Naive thymus-derived CD4-positive, alpha-beta T cell (primary cell): ENCODE measurements around the gene PRDM16. TPM values are rescaled to one million over a fixed set of nuclear protein-coding genes. Genes with fewer than 3 reads are reported as not detected.
A peak's percentile ranks its signal among the peaks of the same experiment; 100 is the strongest.

Experiments used
- ATAC-seq: fragments of 150-1000 bp; cut with Tn5 transposase; 2 replicates; pipeline ENCODE4 v1.10.0; 2021; ENCODE audit warnings: mild to moderate bottlenecking, moderate library complexity
- CTCF ChIA-PET: fragments of 350-600 bp; sonication (Branson Sonifier 250); formaldehyde crosslinking; loops from one replicate; lab custom pipeline; 2021; ENCODE audit warnings: antibody characterized with exemption; lab: Charles Lee
- POLR2A ChIA-PET: fragments of 350-600 bp; sonication (Branson Sonifier 250); formaldehyde crosslinking; loops from one replicate; lab custom pipeline; 2021; ENCODE audit warnings: antibody characterized with exemption, inconsistent platforms; lab: Charles Lee
- DNase-seq, 9 donors: peaks; one replicate each; pipeline versions ENCODE4 v3.0.0 to v3.0.0-alpha.2; 2020 to 2022; ENCODE audit warnings: mixed read lengths in 1 of 9
- H3K27ac ChIP-seq: one replicate; pipeline ENCODE4 v1.7.0; 2013; ENCODE audit warnings: mild to moderate bottlenecking, low read depth, low read length, moderate library complexity
- H3K27me3 ChIP-seq, 2 donors: one replicate each; pipeline ENCODE4 v1.7.0; 2013; ENCODE audit warnings: low read length in 2 of 2, mild to moderate bottlenecking in 2 of 2, moderate library complexity in 2 of 2; ENCODE audit not compliant: control insufficient read depth in 2 of 2, insufficient read depth in 2 of 2
- H3K36me3 ChIP-seq, 3 experiments: 1 replicate in 2 of 3; 2 replicates in 1 of 3; pipeline ENCODE4 v1.7.0; 2013; ENCODE audit warnings: low read length in 3 of 3, mild to moderate bottlenecking in 3 of 3, moderate library complexity in 1 of 3; ENCODE audit not compliant: insufficient read depth in 3 of 3, control insufficient read depth in 2 of 3
- H3K4me1 ChIP-seq, 2 donors: one replicate each; pipeline ENCODE4 v1.7.0; 2013; ENCODE audit warnings: low read length in 2 of 2, mild to moderate bottlenecking in 2 of 2, moderate library complexity in 1 of 2; ENCODE audit not compliant: control insufficient read depth in 2 of 2, insufficient read depth in 2 of 2
- H3K4me3 ChIP-seq: 2 replicates; pipeline ENCODE4 v1.7.0; 2013; ENCODE audit warnings: mild to moderate bottlenecking, low read length
- H3K9me3 ChIP-seq, 3 experiments: 1 replicate in 2 of 3; 2 replicates in 1 of 3; pipeline ENCODE4 v1.7.0; 2013; ENCODE audit warnings: low read length in 3 of 3; ENCODE audit not compliant: control insufficient read depth in 2 of 3
- H3K27ac Mint-ChIP-seq, 9 donors: one replicate each; pipeline ENCODE4 v1.8.0; 2020 to 2022; ENCODE audit warnings: mixed read lengths in 9 of 9, mild to moderate bottlenecking in 8 of 9, moderate library complexity in 5 of 9, inconsistent platforms in 2 of 9
- H3K27me3 Mint-ChIP-seq, 5 donors: one replicate each; pipeline ENCODE4 v1.8.0; 2021 to 2022; ENCODE audit warnings: mixed read lengths in 5 of 5, mild to moderate bottlenecking in 1 of 5
- H3K36me3 Mint-ChIP-seq, 5 donors: one replicate each; pipeline ENCODE4 v1.8.0; 2020 to 2022; ENCODE audit warnings: mixed read lengths in 5 of 5, mild to moderate bottlenecking in 3 of 5, inconsistent platforms in 1 of 5
- H3K4me1 Mint-ChIP-seq, 7 donors: one replicate each; pipeline ENCODE4 v1.8.0; 2020 to 2022; ENCODE audit warnings: mixed read lengths in 7 of 7, mild to moderate bottlenecking in 3 of 7, inconsistent platforms in 1 of 7
- H3K4me3 Mint-ChIP-seq, 10 donors: one replicate each; pipeline ENCODE4 v1.8.0; 2020 to 2022; ENCODE audit warnings: mild to moderate bottlenecking in 10 of 10, mixed read lengths in 10 of 10, moderate library complexity in 6 of 10, inconsistent platforms in 2 of 10
- H3K9me3 Mint-ChIP-seq, 11 donors: one replicate each; pipeline ENCODE4 v1.8.0; 2020 to 2022; ENCODE audit warnings: mixed read lengths in 11 of 11, mild to moderate bottlenecking in 4 of 11, inconsistent platforms in 1 of 11, moderate library complexity in 1 of 11
- intact Hi-C, 2 donors: fragments of 100-400 bp; cut with micrococcal nuclease; formaldehyde crosslinking; loops; one replicate each; pipeline ENCODE4 v1.15.1; 2023
- polyA plus RNA-seq, 2 donors: library from polyadenylated mRNA; unstranded; fragments of 300-500 nt; fragmentation: Illumina TruSeq; gene quantifications; one replicate each; pipeline ENCODE4 v1.2.3, GENCODE V29; 2021
- total RNA-seq, 6 experiments: library from RNA in 5 of 6; stranded (reverse) in 5 of 6; gene quantifications; 1 replicate in 5 of 6; 2 replicates in 1 of 6; pipeline ENCODE4 v1.2.3 and lab custom pipeline; 2021 to 2026

PRDM16 gene
- total and polyA plus RNA-seq, 7 experiments from 2014 or later: 0.05 to 0.61 (median 0.36) TPM; not detected in 2

DNA sequence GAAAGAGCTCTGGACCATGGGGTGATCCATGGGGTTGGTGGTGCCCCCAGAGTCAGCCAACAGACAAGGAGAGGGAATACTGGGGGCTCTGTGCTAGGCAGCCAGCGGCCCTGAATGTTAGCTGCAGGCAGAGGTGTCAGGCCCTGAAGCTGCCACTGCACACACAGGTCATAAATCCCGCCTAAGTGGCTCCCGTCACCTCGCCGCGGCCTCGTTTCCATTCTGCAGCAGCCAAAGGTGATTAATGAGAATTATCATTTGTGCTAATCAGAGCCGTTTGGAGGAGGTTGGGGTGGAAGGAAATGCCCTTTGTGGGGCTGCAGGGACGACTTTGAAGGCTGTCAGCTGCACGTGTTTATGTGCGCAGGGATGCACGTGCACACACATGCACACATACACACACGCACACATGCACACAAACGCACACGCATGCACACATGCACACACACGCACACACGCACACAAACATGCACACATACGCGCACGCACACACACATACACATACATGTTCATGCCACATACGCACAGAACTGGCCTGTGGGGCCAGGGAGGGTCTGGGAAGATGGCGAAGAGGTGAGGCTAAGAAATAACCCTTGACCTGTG, 296.6 kb downstream of the PRDM16 start:
- H3K27me3 Mint-ChIP-seq: peaks cover 2 to 23% (median 16%) of the 10 kb centered on the region in 5 donors
- H3K36me3 ChIP-seq: no peaks in the 10 kb centered on the region
- no peak overlapping the region for H3K4me3 Mint-ChIP-seq
- POLR2A ChIA-PET: no interaction called here
- no peak for DNase-seq
- ATAC-seq: no peak
- H3K4me1 Mint-ChIP-seq: no peaks in the 10 kb centered on the region
- H3K27ac ChIP-seq: no peak overlapping the region
- peaks cover 0 to under 1% (median 0%) of the 10 kb centered on the region in 11 donors for H3K9me3 Mint-ChIP-seq
- H3K9me3 ChIP-seq: no peaks in the 10 kb centered on the region
- H3K4me3 ChIP-seq: no peak overlapping the region
- CTCF ChIA-PET: interaction anchor here (0.6 kb wide), 1 partner anchor 228 kb away, joined by 3 read pairs; no protein-coding TSS in a partner anchor
- no peaks in the 10 kb centered on the region for H3K4me1 ChIP-seq
- no peaks in the 10 kb centered on the region for H3K27me3 ChIP-seq
- intact Hi-C loops: no loop called here
- H3K36me3 Mint-ChIP-seq: no peaks in the 10 kb centered on the region
- no peak overlapping the region for H3K27ac Mint-ChIP-seq

DNA sequence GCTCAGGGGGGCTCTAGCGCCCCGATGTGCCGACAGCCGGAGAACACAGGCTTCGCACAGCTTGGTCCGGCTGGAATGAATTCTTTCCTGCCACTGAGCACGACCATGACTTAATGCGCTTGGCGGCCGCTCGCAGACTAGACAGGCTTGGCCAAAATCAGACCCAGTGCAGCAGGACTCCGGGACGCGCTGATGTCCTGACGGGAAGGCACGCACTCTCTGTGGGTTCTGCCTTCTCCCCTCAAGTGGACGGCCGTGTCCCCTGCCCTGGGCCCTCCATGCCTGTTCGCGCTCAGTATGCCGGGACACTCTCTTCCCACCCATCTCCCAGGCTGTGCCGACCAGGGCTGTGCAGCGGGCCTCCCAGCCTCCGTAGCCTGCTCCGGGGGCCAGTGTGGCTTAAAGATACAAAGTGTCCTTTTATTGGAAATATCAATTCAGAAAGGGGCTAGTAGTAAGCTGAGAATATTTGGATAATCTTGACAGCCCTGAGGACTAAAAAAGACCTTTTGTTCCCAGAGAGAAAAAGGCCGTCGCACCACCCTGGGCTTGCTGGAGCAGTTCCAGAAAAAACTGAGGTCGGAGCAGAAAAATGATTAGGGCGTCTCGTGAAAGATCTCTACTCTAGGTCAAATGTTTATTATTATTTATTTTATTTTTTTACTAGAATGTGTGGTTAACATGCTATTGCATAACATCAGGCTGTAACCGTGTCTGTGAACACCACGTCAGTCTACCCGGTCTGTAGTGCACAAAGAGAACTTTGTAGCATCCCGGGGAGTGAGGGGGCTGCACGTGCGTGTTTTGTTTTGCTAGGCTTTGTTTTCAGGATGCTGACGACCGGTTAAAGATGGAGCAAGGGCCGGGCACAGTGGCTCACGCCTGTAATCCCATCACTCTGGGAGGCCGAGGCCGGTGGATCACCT, 297.4 kb downstream of the PRDM16 start:
- ATAC-seq (no peak), DNase-seq (no peak)
- Mint-ChIP-seq H3K9me3 (peaks cover 0 to 6% (median 0%) of the 10 kb centered on the region in 11 donors), H3K4me3 (no peak overlapping the region), H3K27me3 (peaks cover 2 to 29% (median 17%) of the 10 kb centered on the region in 5 donors), H3K36me3 (no peaks in the 10 kb centered on the region), H3K4me1 (peaks cover 0 to 5% (median 0%) of the 10 kb centered on the region in 7 donors), H3K27ac (peak overlapping the region in 1 of 9 donors; percentile 25)
- POLR2A ChIA-PET: no interaction called here
- Histone ChIP-seq H3K36me3 (no peaks in the 10 kb centered on the region), H3K4me1 (no peaks in the 10 kb centered on the region), H3K9me3 (no peaks in the 10 kb centered on the region), H3K27ac (no peak overlapping the region), H3K27me3 (no peaks in the 10 kb centered on the region), H3K4me3 (no peak overlapping the region)
- CTCF ChIA-PET: no interaction called here
- intact Hi-C loops: no loop called here

DNA sequence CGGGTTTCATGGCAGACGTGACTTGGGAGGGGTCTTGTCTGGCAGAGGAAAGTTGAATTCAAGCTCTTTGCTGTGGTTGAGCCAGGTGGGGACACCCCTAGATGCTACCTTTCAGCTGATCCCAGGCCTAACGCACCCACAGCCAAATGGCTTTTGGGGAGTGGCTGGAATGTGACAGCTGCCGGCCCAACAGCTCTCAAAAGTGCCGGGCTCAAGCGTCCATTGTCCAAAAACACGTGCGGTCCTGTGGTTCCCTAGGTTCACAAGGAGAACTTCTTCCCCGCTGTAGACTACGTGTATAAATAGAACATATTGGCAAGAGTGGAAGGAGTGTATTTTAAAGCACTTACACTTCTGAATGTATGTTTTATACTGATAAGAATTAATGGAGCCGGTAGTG, 298.4 kb downstream of the PRDM16 start:
- H3K4me1 Mint-ChIP-seq: peaks cover 0 to 7% (median under 1%) of the 10 kb centered on the region in 7 donors
- CTCF ChIA-PET: interaction anchor here (0.6 kb wide), 1 partner anchor 428 kb away, joined by 6 read pairs; no protein-coding TSS in a partner anchor
- H3K4me3 Mint-ChIP-seq: no peak overlapping the region
- intact Hi-C loops: no loop called here
- DNase-seq (no peak), ATAC-seq (no peak)
- Histone ChIP-seq H3K9me3 (no peaks in the 10 kb centered on the region), H3K4me3 (no peak overlapping the region), H3K36me3 (no peaks in the 10 kb centered on the region), H3K4me1 (peaks cover 2 to 5% of the 10 kb centered on the region in 2 donors), H3K27ac (no peak overlapping the region), H3K27me3 (no peaks in the 10 kb centered on the region)
- H3K27ac Mint-ChIP-seq: no peak overlapping the region
- no peaks in the 10 kb centered on the region for H3K36me3 Mint-ChIP-seq
- H3K9me3 Mint-ChIP-seq: peaks cover 0 to 6% (median 0%) of the 10 kb centered on the region in 11 donors
- H3K27me3 Mint-ChIP-seq: peaks cover 2 to 23% (median 8%) of the 10 kb centered on the region in 5 donors
- POLR2A ChIA-PET: no interaction called here

- Histone ChIP-seq H3K9me3 (no peaks in the 10 kb centered on the region), H3K4me3 (no peak overlapping the region), H3K27ac (no peak overlapping the region), H3K4me1 (peaks cover 9 to 10% of the 10 kb centered on the region in 2 donors), H3K27me3 (no peaks in the 10 kb centered on the region), H3K36me3 (no peaks in the 10 kb centered on the region)
- Mint-ChIP-seq H3K36me3 (no peaks in the 10 kb centered on the region), H3K9me3 (peaks cover 0 to 6% (median 0%) of the 10 kb centered on the region in 11 donors), H3K4me1 (peaks cover 0 to 14% (median 6%) of the 10 kb centered on the region in 7 donors), H3K27me3 (peaks cover 2 to 26% (median 8%) of the 10 kb centered on the region in 5 donors), H3K27ac (no peak overlapping the region), H3K4me3 (no peak overlapping the region)
- POLR2A ChIA-PET: no interaction called here
- DNase-seq: no peak
- intact Hi-C loops: no loop called here
- ATAC-seq: no peak
- CTCF ChIA-PET: no interaction called here
Measured at GRCh38 chr1:3368059-3368458, 299.1 kb downstream of the PRDM16 start.

DNA sequence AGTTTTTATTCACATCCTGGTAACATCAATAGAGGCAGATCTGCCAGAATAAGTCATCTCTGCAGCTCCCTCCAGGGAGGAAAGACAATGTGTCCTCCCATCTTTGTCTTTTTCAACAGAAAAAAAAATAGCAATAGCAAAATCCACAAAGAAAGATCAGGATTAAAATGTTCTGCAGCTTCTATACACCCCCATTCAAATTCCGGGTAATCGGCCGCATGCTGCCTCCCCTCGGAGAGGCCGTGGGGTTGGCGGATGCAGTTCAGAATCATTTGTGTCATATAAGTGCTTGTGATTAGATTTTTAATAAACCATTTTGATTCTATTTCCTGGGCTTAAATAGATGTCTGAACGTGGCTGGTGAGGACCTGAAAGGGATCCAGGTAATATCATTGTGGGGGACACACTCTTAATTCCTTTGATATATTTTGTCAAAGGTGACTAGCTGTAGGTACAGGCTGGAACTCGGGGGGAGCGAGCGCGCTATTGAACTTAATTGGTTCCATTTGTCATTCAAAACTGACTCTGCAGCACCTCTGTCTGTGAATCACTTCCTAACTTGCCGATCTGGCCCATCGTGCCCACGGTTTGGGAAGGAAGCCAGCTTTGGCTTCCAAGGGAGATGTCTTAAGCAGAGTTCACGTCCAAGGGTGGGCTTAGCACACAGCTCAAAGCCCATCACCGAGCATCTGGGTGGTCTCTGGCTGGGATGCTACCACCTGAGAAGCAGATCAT, 299.9 kb downstream of the PRDM16 start:
- Histone ChIP-seq H3K27ac (no peak overlapping the region), H3K4me3 (no peak overlapping the region), H3K9me3 (no peaks in the 10 kb centered on the region), H3K4me1 (peaks cover 13 to 18% of the 10 kb centered on the region in 2 donors), H3K27me3 (no peaks in the 10 kb centered on the region), H3K36me3 (no peaks in the 10 kb centered on the region)
- Mint-ChIP-seq H3K4me1 (peaks cover 0 to 15% (median 8%) of the 10 kb centered on the region in 7 donors), H3K4me3 (no peak overlapping the region), H3K27me3 (peaks cover 2 to 22% (median 6%) of the 10 kb centered on the region in 5 donors), H3K36me3 (no peaks in the 10 kb centered on the region), H3K9me3 (peaks cover 0 to 6% (median 0%) of the 10 kb centered on the region in 11 donors), H3K27ac (no peak overlapping the region)
- intact Hi-C loops: no loop called here
- DNase-seq (no peak), ATAC-seq (no peak)
- POLR2A ChIA-PET: interaction anchor here (0.6 kb wide), 1 partner anchor 30 kb away, joined by 3 read pairs; no protein-coding TSS in a partner anchor
- CTCF ChIA-PET: no interaction called here

DNA sequence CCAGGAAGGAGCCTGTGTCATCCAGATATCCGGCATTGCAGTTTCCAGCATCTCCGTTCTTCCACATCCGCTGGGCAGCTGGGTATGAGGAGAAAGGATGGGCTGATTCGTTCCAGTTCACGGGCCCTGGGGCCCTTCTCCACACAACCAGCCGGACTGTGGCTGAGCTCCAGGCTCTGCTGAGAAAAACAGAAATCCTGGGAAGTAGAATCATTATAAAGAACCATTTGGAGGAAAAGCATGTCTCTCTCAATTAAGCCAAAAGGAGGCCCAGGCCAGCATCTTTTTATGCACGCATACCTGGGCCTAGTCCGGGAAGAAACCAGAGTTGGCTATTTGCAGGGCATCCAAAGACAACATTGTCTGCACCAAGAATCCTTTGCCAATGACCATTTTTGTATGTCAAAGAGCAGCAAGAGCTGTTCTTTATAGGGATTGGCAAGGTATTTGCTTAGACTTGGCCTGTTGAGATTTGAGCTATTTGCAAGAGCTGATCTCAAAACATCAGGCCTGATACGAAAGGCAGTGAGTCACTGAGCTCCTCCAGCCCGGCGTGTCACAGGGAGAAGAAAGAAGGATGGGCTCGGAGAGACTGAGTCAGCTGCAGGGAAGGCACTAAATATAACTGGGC, 300.6 kb downstream of the PRDM16 start:
- Mint-ChIP-seq H3K36me3 (no peaks in the 10 kb centered on the region), H3K4me3 (no peak overlapping the region)
- intact Hi-C loops: no loop called here

More for the DNA sequence above, 300.6 kb downstream of the PRDM16 start:
- ChIA-PET POLR2A (interaction anchor here (0.6 kb wide), 1 partner anchor 30 kb away, joined by 3 read pairs; no protein-coding TSS in a partner anchor), CTCF (no interaction called here)
- H3K4me1 ChIP-seq: peaks cover 13 to 18% of the 10 kb centered on the region in 2 donors
- Mint-ChIP-seq H3K27ac (no peak overlapping the region), H3K4me1 (peaks cover 0 to 18% (median 10%) of the 10 kb centered on the region in 7 donors), H3K27me3 (peaks cover 0 to 20% (median 5%) of the 10 kb centered on the region in 5 donors), H3K9me3 (peaks cover 0 to 6% (median 0%) of the 10 kb centered on the region in 11 donors)
- no peaks in the 10 kb centered on the region for H3K9me3 ChIP-seq
- DNase-seq (no peak), ATAC-seq (no peak)
- H3K4me3 ChIP-seq: no peak overlapping the region
- no peaks in the 10 kb centered on the region for H3K27me3 ChIP-seq
- H3K36me3 ChIP-seq: no peaks in the 10 kb centered on the region
- H3K27ac ChIP-seq: no peak overlapping the region
